Heart left ventricle (tissue), 16 donors: ENCODE measurements around the gene OPCML. TPM values are rescaled to one million over a fixed set of nuclear protein-coding genes. Genes with fewer than 3 reads are reported as not detected.

ENCODE experiments used
- ATAC-seq, 4 donors: fragments of 200-7000 bp; cut with Tn5 transposase; one replicate each; pipeline ENCODE4 v1.9.1; 2020 to 2022; ENCODE audit warnings: moderate library complexity in 4 of 4, mild to moderate bottlenecking in 3 of 4, moderate number of reproducible peaks in 1 of 4
- DNase-seq, 5 donors: peaks; one replicate each; pipeline ENCODE4 v3.0.0-alpha.2; 2020
- H3K27ac ChIP-seq, 12 donors: fragments of 200-600 bp; sonication (generic) in 4 of 12; one replicate each; pipeline versions ENCODE4 v1.5.0 to v1.8.0; 2016 to 2022; ENCODE audit warnings: mild to moderate bottlenecking in 2 of 12
- H3K27me3 ChIP-seq, 9 donors: fragments of 200-600 bp; sonication (generic) in 2 of 9; one replicate each; pipeline versions ENCODE4 v1.5.1 to v1.8.0; 2016 to 2022; ENCODE audit warnings: mild to moderate bottlenecking in 3 of 9
- H3K36me3 ChIP-seq, 9 donors: fragments of 200-600 bp; sonication (generic) in 2 of 9; one replicate each; pipeline versions ENCODE4 v1.5.0 to v1.8.0; 2018 to 2022; ENCODE audit warnings: mild to moderate bottlenecking in 2 of 9
- H3K4me1 ChIP-seq, 12 donors: fragments of 200-600 bp; sonication (generic) in 4 of 12; one replicate each; pipeline versions ENCODE4 v1.5.0 to v1.8.0; 2016 to 2022; ENCODE audit warnings: mild to moderate bottlenecking in 3 of 12
- H3K4me3 ChIP-seq, 12 donors: fragments of 200-600 bp; sonication (generic) in 4 of 12; one replicate each; pipeline versions ENCODE4 v1.5.0 to v1.8.0; 2017 to 2022; ENCODE audit warnings: mild to moderate bottlenecking in 9 of 12, moderate library complexity in 4 of 12
- H3K9me3 ChIP-seq, 12 donors: fragments of 200-600 bp; sonication (generic) in 4 of 12; one replicate each; pipeline versions ENCODE4 v1.5.0 to v1.8.0; 2016 to 2022; ENCODE audit warnings: mild to moderate bottlenecking in 1 of 12
- POLR2A ChIP-seq, 2 donors: fragments of 450-650 bp; IDR thresholded peaks; one replicate each; pipeline ENCODE4 v1.6.1; 2017; ENCODE audit warnings: antibody characterized with exemption in 2 of 2, mild to moderate bottlenecking in 2 of 2, moderate library complexity in 2 of 2
- WGBS, 4 donors: extraction: QIAGEN DNeasy Blood & Tissue Kit in 2 of 4; methylation state at CpG; one replicate each; pipeline versions ENCODE4 v1.1.5 to v1.1.7; 2013 to 2018; 5-methylcytosine and 5-hydroxymethylcytosine counted together
- intact Hi-C, 10 donors: fragments of 100-400 bp; cut with DNase I; formaldehyde crosslinking; loops; one replicate each; pipeline versions ENCODE4 v1.11.1 to v1.14.2; 2022
- polyA plus RNA-seq, 2 donors: library from polyadenylated mRNA; stranded (reverse); fragments of 200-250 nt; gene quantifications; one replicate each; pipeline ENCODE4 v1.2.3, GENCODE V29; 2013
- total RNA-seq, 9 donors: library from RNA; depleted of rRNA in 2 of 9; stranded (reverse); fragments of >200 nt in 2 of 9; fragmentation: NEBNext Ultra II Directional in 3 of 9; extraction: Animal tissue kit (Norgen Biotek cat#: 25700) in 3 of 9; gene quantifications; one replicate each; pipeline versions ENCODE4 v1.1.0 to v1.2.4, GENCODE V29; 2016 to 2023
- TF ChIP-seq, protein P1 (sequence below), 12 donors: fragments of 200-600 bp; sonication (generic) in 4 of 12; IDR thresholded peaks; one replicate each; pipeline versions ENCODE4 v1.5.0 to v1.8.0; 2018 to 2022; ENCODE audit warnings: antibody characterized with exemption in 12 of 12, mild to moderate bottlenecking in 5 of 12
- donor health status: ischemic (EF 13 %, LVEDD 7.1; RV severe dilation, severe dysfunction).
- donor health status: healthy with polysubstance abuse.
- donor health status: DM: no; HTN: yes; CAD: no.
- donor health status: DM: no; HTN: no; CAD: no.
- donor health status: ischemic (EF 25% LVEDD 6.9; RV normal size, moderate dysfunction).
- donor health status: ischemic (EF 25% LVEDD 5.7; RV mildly dilated, moderate dysfunction).
- donor health status: healthy.
- donor health status: DM: yes; HTN: yes; CAD: no.
- donor health status: ischemic (EF 35%, LVEDD 5.7; RV mildly dilated, moderate dysfunction).
- donor health status: nonischemic (EF 11% LVEDD 7.7; RV severe dilation, severe dysfunction).
- donor health status: DM: yes; HTN: yes; CAD: no.
- donor health status: PGD.
- donor health status: ischemic (EF 29% LVEDD 5.4; RV normal size, mild dysfunction).
- donor health status: nonischemic (EF 23%, LVEDD 6.1; RV moderate dilation, normal function).

Gene OPCML
- total and polyA plus RNA-seq, 11 donors = 0.04 to 1.3 (median 0.23) TPM; not detected in 3

DNA sequence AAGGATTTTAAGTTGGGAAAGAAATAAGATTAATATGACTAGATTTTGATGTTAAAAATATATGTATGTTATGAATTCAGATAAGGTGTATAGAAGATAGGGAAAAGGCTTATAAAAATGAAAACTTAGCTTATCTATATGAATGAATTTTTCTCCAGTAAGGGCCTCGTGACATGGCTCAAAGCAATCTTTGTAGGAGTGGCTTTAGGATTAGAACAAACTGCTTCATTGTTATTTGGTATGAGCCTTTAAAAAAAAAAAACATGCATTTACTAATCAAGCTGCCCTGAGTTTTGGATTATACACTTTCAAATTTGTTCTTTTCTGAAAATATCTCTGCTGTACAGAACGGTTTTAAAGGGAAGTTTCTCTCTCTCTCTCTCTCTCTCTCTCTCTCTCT is 905.9 kb downstream of the OPCML start:
- Histone ChIP-seq H3K4me3 (no peak overlapping the region), H3K9me3 (peaks cover 0 to 10% (median 0%) of the 10 kb centered on the region in 12 donors), H3K27me3 (no peaks in the 10 kb centered on the region), H3K4me1 (no peaks in the 10 kb centered on the region), H3K27ac (no peak overlapping the region), H3K36me3 (no peaks in the 10 kb centered on the region)
- WGBS, 4 donors = 57 to 66% (median 65%) methylated on average over 2 of the region's 2 CpGs
- ATAC-seq (no peak), DNase-seq (no peak)
- intact Hi-C loops = no loop called here
- no peak for TF ChIP-seq POLR2A (IDR thresholded peaks at IDR 0.05)
- TF ChIP-seq, protein P1, sequence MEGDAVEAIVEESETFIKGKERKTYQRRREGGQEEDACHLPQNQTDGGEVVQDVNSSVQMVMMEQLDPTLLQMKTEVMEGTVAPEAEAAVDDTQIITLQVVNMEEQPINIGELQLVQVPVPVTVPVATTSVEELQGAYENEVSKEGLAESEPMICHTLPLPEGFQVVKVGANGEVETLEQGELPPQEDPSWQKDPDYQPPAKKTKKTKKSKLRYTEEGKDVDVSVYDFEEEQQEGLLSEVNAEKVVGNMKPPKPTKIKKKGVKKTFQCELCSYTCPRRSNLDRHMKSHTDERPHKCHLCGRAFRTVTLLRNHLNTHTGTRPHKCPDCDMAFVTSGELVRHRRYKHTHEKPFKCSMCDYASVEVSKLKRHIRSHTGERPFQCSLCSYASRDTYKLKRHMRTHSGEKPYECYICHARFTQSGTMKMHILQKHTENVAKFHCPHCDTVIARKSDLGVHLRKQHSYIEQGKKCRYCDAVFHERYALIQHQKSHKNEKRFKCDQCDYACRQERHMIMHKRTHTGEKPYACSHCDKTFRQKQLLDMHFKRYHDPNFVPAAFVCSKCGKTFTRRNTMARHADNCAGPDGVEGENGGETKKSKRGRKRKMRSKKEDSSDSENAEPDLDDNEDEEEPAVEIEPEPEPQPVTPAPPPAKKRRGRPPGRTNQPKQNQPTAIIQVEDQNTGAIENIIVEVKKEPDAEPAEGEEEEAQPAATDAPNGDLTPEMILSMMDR (IDR thresholded peaks at IDR 0.05) = no peak

DNA sequence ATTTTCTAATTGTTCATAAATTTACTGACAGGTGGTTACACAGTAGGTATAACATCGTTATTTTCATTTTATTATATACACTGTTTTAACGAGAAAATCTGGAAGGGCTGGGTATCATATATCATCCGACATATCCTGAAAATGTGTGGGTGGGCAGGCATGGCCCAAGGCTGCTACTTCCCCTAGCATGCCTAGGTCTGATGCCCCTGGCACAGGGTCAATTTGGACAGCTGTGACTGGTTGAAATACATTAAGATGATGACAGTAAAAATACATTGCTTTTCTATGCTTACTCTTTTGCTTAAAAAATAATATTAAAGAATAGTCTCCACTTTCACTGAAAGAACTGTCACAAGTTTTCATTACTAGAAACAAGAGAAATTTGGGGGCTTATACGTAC is 908.8 kb downstream of the OPCML start:
- 59 to 77% (median 68%) methylated on average over 4 of the region's 4 CpGs for WGBS, 4 donors
- intact Hi-C loops = no loop called here
- Histone ChIP-seq H3K4me3 (no peak overlapping the region), H3K4me1 (no peaks in the 10 kb centered on the region), H3K9me3 (no peaks in the 10 kb centered on the region), H3K27ac (no peak overlapping the region), H3K27me3 (no peaks in the 10 kb centered on the region), H3K36me3 (no peaks in the 10 kb centered on the region)
- TF ChIP-seq, protein P1 (IDR thresholded peaks at IDR 0.05) = no peak
- no peak for TF ChIP-seq POLR2A (IDR thresholded peaks at IDR 0.05)
- DNase-seq (no peak), ATAC-seq (no peak)

DNA sequence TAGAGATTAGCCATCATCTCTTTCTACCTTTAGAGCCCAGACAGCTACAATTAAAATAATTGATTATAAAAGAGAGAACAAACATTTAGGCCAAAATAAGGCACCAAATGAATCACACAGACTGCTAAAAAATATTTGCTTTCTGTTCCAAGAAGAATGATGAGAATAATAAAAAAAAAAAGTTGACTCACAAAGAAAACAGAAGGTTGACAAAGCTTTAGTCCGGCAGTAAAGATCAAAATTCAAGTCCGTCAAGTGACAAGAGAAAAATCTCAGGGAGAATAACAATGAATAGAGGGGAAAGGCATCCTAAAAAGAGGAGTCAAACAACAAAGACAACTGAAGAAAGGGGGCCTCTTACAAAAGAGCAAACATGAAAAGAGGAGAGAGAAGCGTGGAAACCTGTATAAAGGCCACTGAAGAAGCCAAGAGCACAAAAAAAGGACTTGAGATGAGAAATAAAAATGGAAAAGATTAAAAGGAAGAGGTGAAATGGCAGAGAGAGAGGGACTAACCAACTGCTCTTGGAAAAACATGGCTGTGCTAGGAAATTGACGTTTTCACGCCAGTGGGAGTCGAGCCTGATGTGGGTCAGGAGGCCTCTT is 910.2 kb downstream of the OPCML start:
- Histone ChIP-seq H3K36me3 (no peaks in the 10 kb centered on the region), H3K4me3 (no peak overlapping the region), H3K4me1 (no peaks in the 10 kb centered on the region), H3K27ac (no peak overlapping the region), H3K27me3 (no peaks in the 10 kb centered on the region), H3K9me3 (no peaks in the 10 kb centered on the region)
- TF ChIP-seq POLR2A (IDR thresholded peaks at IDR 0.05) = no peak
- TF ChIP-seq, protein P1 (IDR thresholded peaks at IDR 0.05) = no peak
- DNase-seq (no peak), ATAC-seq (no peak)
- intact Hi-C loops = no loop called here
- 77 to 85% (median 80%) methylated on average over 6 of the region's 6 CpGs for WGBS, 4 donors

DNA sequence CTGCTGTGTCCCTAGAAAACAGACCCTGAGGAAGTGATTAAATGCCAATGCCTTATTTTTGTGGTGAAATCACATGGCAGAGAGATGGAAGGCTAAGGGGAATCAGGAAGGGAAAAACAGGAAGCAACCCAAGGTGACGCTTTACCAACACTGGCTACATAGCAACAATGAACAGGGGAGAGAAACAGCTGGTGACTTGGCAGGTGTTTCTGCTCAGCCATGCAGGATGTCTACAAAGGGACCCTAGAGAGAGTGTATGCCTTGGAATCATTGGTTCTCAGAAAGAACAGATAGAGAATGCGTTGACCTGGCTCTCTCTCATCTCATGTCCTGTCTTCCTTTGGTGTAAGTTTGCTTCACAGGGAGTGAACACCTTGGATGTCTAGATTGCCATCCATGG is 911.9 kb downstream of the OPCML start:
- intact Hi-C loops = no loop called here
- no peaks in the 10 kb centered on the region for H3K9me3 ChIP-seq
- no peak overlapping the region for H3K4me3 ChIP-seq
- no peak for DNase-seq
- WGBS, 4 donors = 53 to 78% (median 67%) methylated on average over 2 of the region's 2 CpGs
- TF ChIP-seq, protein P1 (IDR thresholded peaks at IDR 0.05) = no peak
- TF ChIP-seq POLR2A (IDR thresholded peaks at IDR 0.05) = no peak
- H3K4me1 ChIP-seq = no peaks in the 10 kb centered on the region
- H3K27me3 ChIP-seq = no peaks in the 10 kb centered on the region
- no peaks in the 10 kb centered on the region for H3K36me3 ChIP-seq
- ATAC-seq = no peak
- no peak overlapping the region for H3K27ac ChIP-seq
